Measurements from ENCODE around the gene ZNF716.

ZNF716 gene

DNA sequence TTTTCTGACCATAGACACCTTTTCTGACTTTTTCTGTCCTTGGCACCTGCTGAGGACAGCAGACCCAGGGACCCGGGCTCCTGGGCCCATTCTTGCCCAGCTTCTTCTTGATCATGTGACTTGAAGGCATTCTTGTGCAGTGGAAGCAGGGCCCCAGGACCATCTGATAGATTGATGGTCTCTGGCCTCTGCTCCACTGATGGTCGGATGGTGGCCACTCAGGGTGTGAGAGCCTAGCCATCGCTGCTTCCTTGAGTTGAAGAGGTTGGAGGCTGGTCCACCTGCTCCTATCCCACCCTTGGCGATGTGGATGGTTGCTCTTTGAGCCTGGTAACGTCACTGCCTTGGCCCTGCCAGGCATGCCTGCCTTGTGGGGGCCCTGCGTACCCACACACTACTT is 37.8 kb upstream of the ZNF716 start:
- ChIA-PET POLR2A (ENCODE audit: low non-redundant PET) (no interaction called here), CTCF (no interaction called here)

DNA sequence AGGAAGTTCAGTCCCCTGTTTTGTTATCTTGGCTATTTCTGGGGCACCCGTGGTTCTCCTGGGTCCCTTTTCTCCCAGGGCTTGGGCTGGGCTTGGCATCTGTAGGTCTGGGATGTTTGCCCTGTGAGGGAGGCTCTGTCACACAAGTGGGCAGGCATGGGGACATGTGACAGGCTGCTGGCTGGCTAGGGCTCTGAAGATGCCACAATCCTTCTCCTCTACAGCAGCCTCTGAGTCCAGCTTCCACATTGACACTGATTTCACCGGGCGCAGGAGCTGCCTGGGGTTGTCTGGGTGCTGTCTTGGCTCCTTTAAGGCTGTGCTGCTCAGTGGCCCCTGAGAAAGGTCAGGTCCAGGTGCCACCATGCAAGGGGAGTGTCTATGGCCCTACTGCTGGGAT is 37.4 kb upstream of the ZNF716 start:
- TF ChIP-seq, protein P1, sequence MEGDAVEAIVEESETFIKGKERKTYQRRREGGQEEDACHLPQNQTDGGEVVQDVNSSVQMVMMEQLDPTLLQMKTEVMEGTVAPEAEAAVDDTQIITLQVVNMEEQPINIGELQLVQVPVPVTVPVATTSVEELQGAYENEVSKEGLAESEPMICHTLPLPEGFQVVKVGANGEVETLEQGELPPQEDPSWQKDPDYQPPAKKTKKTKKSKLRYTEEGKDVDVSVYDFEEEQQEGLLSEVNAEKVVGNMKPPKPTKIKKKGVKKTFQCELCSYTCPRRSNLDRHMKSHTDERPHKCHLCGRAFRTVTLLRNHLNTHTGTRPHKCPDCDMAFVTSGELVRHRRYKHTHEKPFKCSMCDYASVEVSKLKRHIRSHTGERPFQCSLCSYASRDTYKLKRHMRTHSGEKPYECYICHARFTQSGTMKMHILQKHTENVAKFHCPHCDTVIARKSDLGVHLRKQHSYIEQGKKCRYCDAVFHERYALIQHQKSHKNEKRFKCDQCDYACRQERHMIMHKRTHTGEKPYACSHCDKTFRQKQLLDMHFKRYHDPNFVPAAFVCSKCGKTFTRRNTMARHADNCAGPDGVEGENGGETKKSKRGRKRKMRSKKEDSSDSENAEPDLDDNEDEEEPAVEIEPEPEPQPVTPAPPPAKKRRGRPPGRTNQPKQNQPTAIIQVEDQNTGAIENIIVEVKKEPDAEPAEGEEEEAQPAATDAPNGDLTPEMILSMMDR (conservative IDR thresholded peaks at IDR 0.05; ENCODE audit: low read depth): no peak
- POLR2A ChIA-PET (ENCODE audit: low non-redundant PET): no interaction called here
- CTCF ChIA-PET: no interaction called here
- H3K27ac ChIP-seq: no peak overlapping the region
- DNase-seq (ENCODE audit: low spot score): no peak

More for the DNA sequence above, 37.8 kb upstream of the ZNF716 start:
- TF ChIP-seq, protein P1 (conservative IDR thresholded peaks at IDR 0.05; ENCODE audit: low read depth): no peak
- no peak overlapping the region for H3K27ac ChIP-seq
- no peak for DNase-seq (ENCODE audit: low spot score)

DNA sequence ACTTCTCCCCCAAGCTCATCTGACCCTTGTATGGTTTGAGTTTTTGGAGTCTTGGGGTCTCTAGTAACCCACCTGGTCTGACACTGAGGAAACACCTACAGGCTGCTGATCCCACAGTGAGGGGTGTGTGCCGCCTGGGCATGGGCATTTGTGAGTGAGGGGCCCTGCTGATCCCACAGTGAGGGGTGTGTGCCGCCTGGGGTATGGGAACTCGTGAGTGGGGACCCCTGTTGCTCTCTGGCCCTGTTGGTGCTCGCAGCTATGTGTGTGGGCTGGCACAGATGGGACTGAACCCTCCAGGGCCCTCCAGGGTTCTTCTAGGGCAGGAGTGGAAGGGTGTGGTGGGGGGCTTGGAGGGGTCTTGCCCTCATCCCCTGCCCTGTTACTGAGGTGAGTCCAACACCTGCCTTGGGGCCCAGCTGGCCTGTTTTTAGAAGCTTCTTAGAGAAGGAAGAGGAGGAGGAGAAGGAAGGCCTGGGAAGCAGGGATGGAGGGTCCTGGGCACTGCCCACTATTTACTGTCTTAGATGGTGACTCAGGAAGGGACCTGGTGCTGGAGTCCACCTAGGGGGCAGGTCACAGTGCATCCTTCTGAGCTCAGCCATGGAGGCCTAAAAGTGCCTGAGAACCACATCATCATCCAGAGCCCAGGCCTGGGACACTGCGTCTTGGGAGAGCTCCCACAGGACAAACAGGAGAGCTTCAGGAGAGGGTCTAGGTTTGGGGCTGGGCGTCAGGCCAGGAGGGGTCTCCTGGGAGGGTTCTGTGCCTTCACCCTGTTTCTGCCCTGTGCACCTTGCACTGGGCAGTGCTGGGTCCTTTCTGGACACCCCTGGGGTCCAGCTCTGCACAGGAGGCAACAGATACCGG is 36.2 kb upstream of the ZNF716 start:
- TF ChIP-seq, protein P1 (conservative IDR thresholded peaks at IDR 0.05; ENCODE audit: low read depth): no peak
- no peak overlapping the region for H3K27ac ChIP-seq
- ChIA-PET CTCF (interaction anchor here (0.6 kb wide), 1 partner anchor 147 kb away, joined by 3 read pairs; no protein-coding TSS in a partner anchor), POLR2A (ENCODE audit: low non-redundant PET) (no interaction called here)
- no peak for DNase-seq (ENCODE audit: low spot score)

DNA sequence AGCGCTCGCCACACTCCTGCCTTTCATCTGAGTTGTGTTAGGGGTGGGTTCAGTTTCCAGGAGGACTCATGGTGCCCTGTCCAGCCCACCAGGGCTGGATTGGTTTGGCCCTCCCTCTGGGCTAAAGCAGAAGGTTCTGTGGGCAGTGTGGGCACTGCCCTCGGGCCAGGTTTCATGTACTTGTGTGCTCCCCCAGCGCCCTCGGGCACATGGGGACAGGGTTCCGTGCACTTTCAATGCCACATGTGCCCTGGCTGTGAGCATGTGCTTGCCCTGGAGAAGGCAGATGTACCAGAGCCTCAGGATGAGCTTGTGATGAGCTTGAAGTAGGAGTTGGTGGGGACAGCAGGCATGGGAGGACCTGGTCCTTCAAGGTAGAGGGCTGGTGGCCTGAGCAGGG is 35.6 kb upstream of the ZNF716 start:
- ChIA-PET POLR2A (ENCODE audit: low non-redundant PET) (no interaction called here), CTCF (no interaction called here)

DNA sequence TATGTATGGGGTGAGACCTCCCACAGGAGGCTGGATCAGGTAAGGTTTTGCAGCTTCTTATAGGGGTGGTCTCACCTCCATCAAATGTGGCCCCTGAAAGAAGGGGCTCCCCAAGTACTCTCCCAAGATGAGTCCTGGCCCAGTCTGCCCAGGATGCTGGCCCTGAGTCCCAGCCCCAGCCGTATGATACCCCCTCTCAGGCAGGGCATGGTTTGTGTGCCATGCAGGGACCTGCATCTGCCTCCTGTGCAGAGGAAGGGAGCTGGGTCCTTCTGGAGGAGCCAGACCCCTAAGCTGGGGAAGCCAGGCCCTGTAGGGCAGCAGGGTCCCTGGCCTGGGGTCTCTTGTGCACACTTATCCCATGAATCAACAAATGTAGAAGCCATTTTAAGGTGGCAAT is 35.1 kb upstream of the ZNF716 start:
- TF ChIP-seq, protein P1 (conservative IDR thresholded peaks at IDR 0.05; ENCODE audit: low read depth): no peak
- no peak overlapping the region for H3K27ac ChIP-seq
- CTCF ChIA-PET: no interaction called here
- POLR2A ChIA-PET (ENCODE audit: low non-redundant PET): no interaction called here
- DNase-seq (ENCODE audit: low spot score): no peak

More for the DNA sequence above, 35.6 kb upstream of the ZNF716 start:
- no peak for DNase-seq (ENCODE audit: low spot score)
- no peak overlapping the region for H3K27ac ChIP-seq
- TF ChIP-seq, protein P1 (conservative IDR thresholded peaks at IDR 0.05; ENCODE audit: low read depth): no peak

DNA sequence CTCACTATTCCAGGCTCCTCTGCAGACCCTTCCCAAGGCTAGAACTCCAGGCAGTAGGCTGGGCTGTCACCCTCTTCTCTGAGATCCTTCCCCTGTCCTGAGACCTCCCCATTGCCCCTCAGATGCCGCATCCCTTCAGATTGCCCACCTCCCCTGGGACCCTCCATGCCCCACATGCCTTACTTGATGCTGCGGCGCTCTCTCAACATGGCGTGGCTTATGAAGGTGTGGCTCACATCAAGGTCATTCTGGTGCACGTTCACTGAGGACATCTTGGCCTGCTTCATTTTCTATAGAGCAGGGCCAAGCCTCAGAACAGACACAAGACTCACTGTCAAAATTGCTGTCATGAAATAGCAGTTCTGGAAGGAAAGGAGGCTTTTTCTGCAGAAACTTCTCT is 34.7 kb upstream of the ZNF716 start:
- no peak for DNase-seq (ENCODE audit: low spot score)
- CTCF ChIA-PET: no interaction called here
- H3K27ac ChIP-seq: no peak overlapping the region
- POLR2A ChIA-PET (ENCODE audit: low non-redundant PET): no interaction called here
- TF ChIP-seq, protein P1 (conservative IDR thresholded peaks at IDR 0.05; ENCODE audit: low read depth): no peak
